Motor neuron (in vitro differentiated cells): ENCODE measurements around the gene GID8. TPM values are rescaled to one million over a fixed set of nuclear protein-coding genes. Genes with fewer than 3 reads are reported as not detected.
A peak's percentile ranks its signal among the peaks of the same experiment; 100 is the strongest.
"Not testable (repeated sequence)": the region's sequence is repeated elsewhere in the genome, so short reads cannot be mapped to it uniquely, and the experiment has no call there.

Source experiments
- ATAC-seq, 8 experiments: fragments of 200-7000 bp; cut with Tn5 transposase; replicated peaks in 6 of 8; 2 replicates each; pipeline ENCODE4 v1.8.0; 2021; ENCODE audit warnings: mild to moderate bottlenecking in 8 of 8, moderate library complexity in 8 of 8
- H3K27ac ChIP-seq, 2 donors: fragments of 250-450 bp; sonication (Bioruptor Pico); 2 replicates each; pipeline ENCODE4 v1.9.0; 2021; ENCODE audit warnings: antibody characterized with exemption in 2 of 2, mild to moderate bottlenecking in 2 of 2, moderate library complexity in 1 of 2
- H3K4me1 ChIP-seq, 2 donors: fragments of 250-450 bp; sonication (Bioruptor Pico); replicated peaks in 1 of 2; 2 replicates each; pipeline ENCODE4 v1.6.1; 2021; ENCODE audit warnings: antibody characterized with exemption in 2 of 2, mild to moderate bottlenecking in 2 of 2, moderate library complexity in 1 of 2
- H3K4me3 ChIP-seq, 5 donors: fragments of 250-450 bp; sonication (Bioruptor Pico); 2 replicates each; pipeline ENCODE4 v1.9.0; 2021; ENCODE audit warnings: antibody characterized with exemption in 5 of 5, mild to moderate bottlenecking in 5 of 5, moderate library complexity in 4 of 5
- WGBS, 10 experiments: fragments of 450-650 bp; shearing (Covaris generic); methylation state at CpG; one replicate each; pipeline ENCODE4 v1.0.0; 2022; 5-methylcytosine and 5-hydroxymethylcytosine counted together
- in situ Hi-C, 9 experiments: fragments of 400-800 bp; cut with MboI; loops; one replicate each; pipeline ENCODE4 v1.15.0; 2021; ENCODE audit warnings: low sequenced_read_pairs in 9 of 9, low pct_unique_long_range_greater_than_20kb in 2 of 9; ENCODE audit not compliant: unreplicated experiment in 9 of 9
- total RNA-seq, 8 experiments: library from RNA; unstranded; fragments of 300-600 nt; gene quantifications; 2 replicates each; pipeline versions ENCODE4 v1.2.3 to v1.2.4, GENCODE V29; 2022

The GID8 gene
- total RNA-seq, 8 experiments from 2014 or later = 13.8 to 35.9 (median 30.5) TPM

GRCh38 chr20:62952968-62953838 lies 15.3 kb downstream of the GID8 start:
- peak in 5 of 8 experiments; percentile 0 to 11 (median 2) for ATAC-seq
- in situ Hi-C loops = no loop called here
- H3K27ac ChIP-seq = peak overlapping the region; percentile 25 to 85
- WGBS, 10 experiments = 27 to 100% methylated on average over 1 to 5 of the region's 19 CpGs; no CpG with 5 or more reads in 8 of the 10 experiments
- H3K4me1 ChIP-seq = peaks cover 20 to 22% of the 10 kb centered on the region in 2 donors
- H3K4me3 ChIP-seq = peak overlapping the region in 1 of 5 donors; percentile 17

- ATAC-seq = peak; percentile 72 to 91 (median 88)
- Histone ChIP-seq H3K4me3 (peak overlapping the region in 1 of 5 donors; percentile 17), H3K4me1 (peaks cover 20 to 22% of the 10 kb centered on the region in 2 donors), H3K27ac (peak overlapping the region; percentile 25 to 85)
- in situ Hi-C loops = no loop called here
- 0 to 30% (median 9%) methylated on average over 2 to 13 of the region's 32 CpGs; no CpG with 5 or more reads in 6 of the 10 experiments for WGBS, 10 experiments
Observed at GRCh38 chr20:62953839-62954703, 16.1 kb downstream of the GID8 start.

- in situ Hi-C loops = no loop called here
- ATAC-seq = no peak
- Histone ChIP-seq H3K4me1 (peaks cover 20 to 22% of the 10 kb centered on the region in 2 donors), H3K27ac (no peak overlapping the region), H3K4me3 (no peak overlapping the region)
- WGBS, 10 experiments = 60 to 100% (median 82%) methylated on average over 1 to 11 of the region's 23 CpGs; no CpG with 5 or more reads in 1 of the 10 experiments
Observed at GRCh38 chr20:62955519-62956386, 17.8 kb downstream of the GID8 start.

DNA sequence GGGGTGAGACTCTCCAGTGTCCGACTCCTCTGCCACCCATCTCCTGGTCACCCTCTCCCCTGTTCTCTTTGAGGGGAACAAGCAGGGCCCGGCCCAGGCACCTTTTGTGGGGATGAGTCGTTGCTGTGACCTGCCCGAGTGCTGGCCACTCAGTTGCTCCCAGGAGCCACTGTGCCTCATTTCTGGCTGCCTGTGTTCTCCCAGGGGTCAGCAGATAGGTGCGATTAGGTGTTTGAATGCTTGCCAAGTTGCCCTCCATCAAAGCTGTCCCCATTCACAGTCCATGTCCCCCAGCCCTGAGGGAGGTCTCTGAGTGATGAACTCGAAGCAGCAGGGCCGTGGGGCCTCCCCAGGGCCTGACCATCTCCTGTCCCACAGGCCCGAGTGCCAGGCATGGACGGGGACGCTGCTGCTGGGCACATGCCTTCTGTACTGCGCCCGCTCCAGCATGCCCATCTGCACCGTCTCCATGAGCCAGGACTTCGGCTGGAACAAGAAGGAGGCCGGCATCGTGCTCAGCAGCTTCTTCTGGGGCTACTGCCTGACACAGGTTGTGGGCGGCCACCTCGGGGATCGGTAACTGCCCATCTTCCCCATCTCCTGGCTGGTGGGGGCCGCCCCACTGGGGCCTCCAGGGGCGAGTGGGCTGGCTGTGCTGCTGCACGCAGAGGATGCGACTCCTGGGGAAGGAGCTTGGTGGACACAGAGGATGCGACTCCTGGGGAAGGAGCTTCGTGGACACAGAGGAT lies 18.6 kb downstream of the GID8 start:
- no peak overlapping the region for H3K27ac ChIP-seq
- peaks cover 20 to 22% of the 10 kb centered on the region in 2 donors for H3K4me1 ChIP-seq
- ATAC-seq = no peak
- 76 to 94% (median 88%) methylated on average over 2 to 12 of the region's 25 CpGs; no CpG with 5 or more reads in 4 of the 10 experiments for WGBS, 10 experiments
- no peak overlapping the region for H3K4me3 ChIP-seq
- in situ Hi-C loops = no loop called here

DNA sequence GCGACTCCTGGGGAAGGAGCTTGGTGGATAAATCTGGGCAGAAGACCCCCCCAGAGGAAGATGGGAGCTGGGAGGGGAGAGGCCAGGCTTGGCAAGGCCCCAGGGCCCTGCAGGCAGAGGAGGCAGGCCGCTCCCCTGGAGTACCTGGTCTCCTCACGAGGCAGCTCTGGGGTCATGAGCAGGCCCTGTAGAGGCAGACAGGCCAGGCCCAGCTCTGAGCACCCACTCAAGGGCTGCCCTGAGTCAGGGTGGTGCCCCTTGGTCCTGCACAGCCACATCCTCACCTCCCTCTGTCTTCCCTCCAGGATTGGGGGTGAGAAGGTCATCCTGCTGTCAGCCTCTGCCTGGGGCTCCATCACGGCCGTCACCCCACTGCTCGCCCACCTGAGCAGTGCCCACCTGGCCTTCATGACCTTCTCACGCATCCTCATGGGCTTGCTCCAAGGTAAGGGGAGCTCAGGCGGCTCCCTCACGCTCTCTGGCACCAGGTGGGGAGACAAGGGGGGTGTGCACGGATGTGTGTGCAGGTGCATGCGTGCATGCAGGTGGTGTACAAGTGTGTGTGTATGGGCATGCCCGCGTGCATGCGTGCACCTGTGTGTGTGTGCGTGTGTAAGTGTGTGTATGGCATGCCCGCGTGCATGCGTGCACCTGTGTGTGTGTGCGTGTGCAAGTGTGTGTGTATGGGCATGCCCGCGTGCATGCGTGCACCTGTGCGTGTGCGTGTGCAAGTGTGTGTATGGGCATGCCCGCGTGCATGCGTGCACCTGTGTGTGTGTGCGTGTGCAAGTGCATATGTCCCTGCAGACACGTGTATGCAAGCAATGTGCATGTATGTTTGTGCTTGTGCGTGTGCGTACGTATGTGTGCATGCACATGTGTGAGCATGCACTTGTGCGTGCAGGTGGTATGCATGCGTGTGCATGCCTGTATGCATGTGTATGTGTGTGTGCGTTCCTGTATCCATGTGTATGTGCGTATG lies 19.5 kb downstream of the GID8 start:
- 85 to 100% (median 90%) methylated on average over 3 to 15 of the region's 36 CpGs; no CpG with 5 or more reads in 6 of the 10 experiments for WGBS, 10 experiments
- ATAC-seq = no peak
- Histone ChIP-seq H3K4me1 (peaks cover 20 to 22% of the 10 kb centered on the region in 2 donors), H3K4me3 (no peak overlapping the region), H3K27ac (no peak overlapping the region)
- in situ Hi-C loops = no loop called here

GRCh38 chr20:62958388-62959100 lies 20.6 kb downstream of the GID8 start:
- Histone ChIP-seq H3K4me3 (no peak overlapping the region), H3K4me1 (peaks cover 13 to 14% of the 10 kb centered on the region in 2 donors), H3K27ac (no peak overlapping the region)
- in situ Hi-C loops = no loop called here
- ATAC-seq = no peak
- 80 to 100% (median 82%) methylated on average over 1 to 2 of the region's 10 CpGs; no CpG with 5 or more reads in 7 of the 10 experiments for WGBS, 10 experiments

GRCh38 chr20:62959101-62959971 lies 21.4 kb downstream of the GID8 start:
- in situ Hi-C loops = no loop called here

GRCh38 chr20:62959998-62960436 lies 22.1 kb downstream of the GID8 start:
- 70 to 100% (median 95%) methylated on average over 2 to 6 of the region's 20 CpGs; no CpG with 5 or more reads in 6 of the 10 experiments for WGBS, 10 experiments
- Histone ChIP-seq H3K4me3 (no peak overlapping the region), H3K4me1 (peaks cover 0 to 1% of the 10 kb centered on the region in 2 donors), H3K27ac (no peak overlapping the region)
- in situ Hi-C loops = no loop called here
- ATAC-seq = no peak

More at GRCh38 chr20:62959101-62959971, 21.4 kb downstream of the GID8 start:
- Histone ChIP-seq H3K4me3 (no peak overlapping the region), H3K27ac (no peak overlapping the region), H3K4me1 (peaks cover 5 to 8% of the 10 kb centered on the region in 2 donors)
- ATAC-seq = no peak
- 70 to 100% (median 73%) methylated on average over 2 to 9 of the region's 43 CpGs; no CpG with 5 or more reads in 7 of the 10 experiments for WGBS, 10 experiments

DNA sequence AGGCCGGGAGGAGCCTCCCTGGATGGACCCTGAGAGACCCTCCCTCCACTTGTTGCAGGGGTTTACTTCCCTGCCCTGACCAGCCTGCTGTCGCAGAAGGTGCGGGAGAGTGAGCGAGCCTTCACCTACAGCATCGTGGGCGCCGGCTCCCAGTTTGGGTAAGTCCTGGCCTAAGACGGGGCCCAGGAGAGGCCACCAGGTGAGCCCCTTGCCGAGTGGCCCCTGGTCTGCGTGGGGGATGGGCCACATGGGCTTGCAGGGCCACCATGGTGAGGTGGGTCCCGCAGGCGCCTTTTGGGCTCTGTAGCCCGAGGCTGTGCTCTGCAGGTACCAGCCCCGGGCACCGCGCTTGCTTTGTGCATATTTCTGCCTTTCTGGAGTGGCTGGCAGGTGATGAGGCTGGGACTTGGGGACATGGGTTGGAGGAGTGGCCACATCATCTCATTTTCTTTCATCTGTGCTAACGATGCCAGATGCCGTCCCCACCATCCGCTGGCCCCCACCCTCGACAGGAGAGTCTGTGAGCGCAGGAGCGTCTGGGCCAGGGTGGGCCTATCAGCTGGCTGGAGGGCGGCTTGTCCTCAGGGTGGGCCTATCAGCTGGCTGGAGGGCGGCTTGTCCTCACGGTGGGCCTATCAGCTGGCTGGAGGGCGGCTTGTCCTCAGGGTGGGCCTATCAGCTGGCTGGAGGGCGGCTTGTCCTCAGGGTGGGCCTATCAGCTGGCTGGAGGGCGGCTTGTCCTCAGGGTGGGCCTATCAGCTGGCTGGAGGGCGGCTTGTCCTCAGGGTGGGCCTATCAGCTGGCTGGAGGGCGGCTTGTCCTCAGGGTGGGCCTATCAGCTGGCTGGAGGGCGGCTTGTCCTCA lies 22.7 kb downstream of the GID8 start:
- in situ Hi-C loops, H3K27ac ChIP-seq, H3K4me3 ChIP-seq, ATAC-seq, H3K4me1 ChIP-seq: not testable (repeated sequence)
- 60 to 100% (median 100%) methylated on average over 1 to 5 of the region's 31 CpGs; no CpG with 5 or more reads in 5 of the 10 experiments for WGBS, 10 experiments
